ENCODE results near the gene ALKBH3.

The ALKBH3 gene

DNA sequence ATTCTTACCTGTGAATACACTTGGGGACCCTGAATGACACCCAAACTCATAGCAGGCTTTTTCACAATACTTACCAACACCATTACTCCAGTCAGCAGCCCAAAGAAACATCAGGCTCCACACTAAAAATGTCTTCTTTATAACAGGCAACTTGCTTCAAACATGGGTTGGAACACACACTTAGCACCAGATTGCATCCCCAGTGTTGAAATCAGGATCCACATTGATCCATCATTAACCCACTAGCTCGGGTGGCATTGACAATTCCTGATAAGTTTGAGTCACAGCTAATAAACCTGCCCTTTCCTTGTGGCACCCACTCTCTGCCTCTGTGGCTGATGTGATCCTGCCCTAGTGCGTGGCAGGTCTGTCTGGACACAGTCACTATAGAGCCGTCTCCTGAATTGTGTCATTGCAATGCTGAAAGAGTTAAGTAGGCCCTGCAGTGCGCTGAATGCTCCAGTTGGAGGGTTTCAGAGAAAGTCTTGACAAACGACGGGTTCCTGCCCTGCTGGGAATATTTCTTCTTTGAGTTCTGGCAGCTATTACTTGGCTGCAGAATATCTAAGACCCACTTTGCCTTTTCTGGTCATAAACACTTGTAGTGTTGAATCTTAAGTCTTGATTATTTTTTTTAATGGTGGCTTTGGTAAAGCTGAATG lies 42.2 kb downstream of the ALKBH3 start:
- no peak for DNase-seq (ENCODE audit: low read depth)

DNA sequence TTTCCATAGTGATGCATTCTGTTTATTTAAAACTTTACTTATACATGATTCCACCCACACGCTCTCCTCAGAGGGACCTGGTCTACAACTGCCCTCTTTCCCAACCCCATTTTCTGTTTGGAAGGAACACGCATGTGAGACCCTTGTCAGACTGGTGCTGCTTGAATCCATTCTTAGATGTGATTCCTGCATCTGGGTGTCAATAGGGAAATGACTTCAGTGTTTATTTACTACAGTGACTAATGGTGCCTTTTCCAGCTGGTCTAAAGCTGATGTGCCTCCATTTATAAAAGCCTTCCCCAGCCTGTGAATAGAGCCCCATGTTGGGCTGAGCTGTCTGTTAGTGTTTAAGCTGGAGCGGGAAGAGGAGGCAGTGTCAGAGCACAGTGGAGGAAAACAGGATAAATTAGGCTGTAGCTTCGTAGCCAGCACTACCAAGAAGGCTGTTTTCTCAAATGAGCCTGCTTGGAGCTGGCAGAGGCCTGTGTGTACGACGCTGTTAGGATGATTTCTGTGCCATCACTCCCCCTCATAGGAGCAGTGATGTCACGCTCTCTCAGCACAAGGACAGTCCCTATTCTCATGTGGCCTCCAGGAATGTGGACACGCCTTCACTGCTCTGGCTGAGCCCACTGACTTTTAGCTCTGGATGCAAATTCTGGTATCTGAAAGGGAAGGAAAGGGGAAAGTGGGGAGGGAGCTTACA lies 42.9 kb downstream of the ALKBH3 start:
- no peak for DNase-seq (ENCODE audit: low read depth)

DNA sequence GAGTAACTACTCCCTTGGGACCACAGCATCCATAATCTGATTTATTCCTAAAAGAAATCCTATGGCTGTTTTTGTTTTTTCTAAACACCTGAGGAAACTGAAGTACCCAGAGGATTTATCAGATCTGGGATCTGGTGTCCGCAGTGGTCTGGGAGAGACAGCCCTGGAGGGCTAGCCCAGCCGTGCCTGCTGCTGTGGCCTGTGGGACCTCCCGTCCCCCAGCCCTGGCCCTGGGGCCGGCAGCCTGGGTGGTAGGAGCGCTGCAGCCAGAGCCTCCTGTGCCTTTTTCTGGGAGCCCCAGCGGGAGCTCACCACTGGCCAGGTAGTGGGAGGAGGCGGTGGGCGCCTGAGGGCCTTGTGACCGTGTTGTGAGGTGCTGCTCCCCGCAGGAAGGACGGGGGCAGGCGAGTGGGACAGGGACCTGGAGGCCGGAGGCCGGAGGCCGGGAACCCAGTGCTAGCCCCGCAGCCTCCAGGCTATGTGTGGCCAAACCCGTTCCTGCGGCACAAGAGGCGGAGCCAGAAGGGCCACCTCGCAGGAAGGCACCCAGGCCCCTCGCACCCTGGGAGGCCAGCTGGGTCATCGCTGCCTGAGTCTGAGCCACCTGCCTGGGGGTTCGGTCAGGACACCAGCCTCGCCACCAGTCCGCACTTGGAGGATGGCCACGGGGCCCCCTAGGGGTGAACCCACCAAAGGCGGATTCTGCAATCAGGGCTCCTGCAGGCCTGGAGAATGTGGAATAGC lies 43.7 kb downstream of the ALKBH3 start:
- DNase-seq (ENCODE audit: low read depth): no peak

DNA sequence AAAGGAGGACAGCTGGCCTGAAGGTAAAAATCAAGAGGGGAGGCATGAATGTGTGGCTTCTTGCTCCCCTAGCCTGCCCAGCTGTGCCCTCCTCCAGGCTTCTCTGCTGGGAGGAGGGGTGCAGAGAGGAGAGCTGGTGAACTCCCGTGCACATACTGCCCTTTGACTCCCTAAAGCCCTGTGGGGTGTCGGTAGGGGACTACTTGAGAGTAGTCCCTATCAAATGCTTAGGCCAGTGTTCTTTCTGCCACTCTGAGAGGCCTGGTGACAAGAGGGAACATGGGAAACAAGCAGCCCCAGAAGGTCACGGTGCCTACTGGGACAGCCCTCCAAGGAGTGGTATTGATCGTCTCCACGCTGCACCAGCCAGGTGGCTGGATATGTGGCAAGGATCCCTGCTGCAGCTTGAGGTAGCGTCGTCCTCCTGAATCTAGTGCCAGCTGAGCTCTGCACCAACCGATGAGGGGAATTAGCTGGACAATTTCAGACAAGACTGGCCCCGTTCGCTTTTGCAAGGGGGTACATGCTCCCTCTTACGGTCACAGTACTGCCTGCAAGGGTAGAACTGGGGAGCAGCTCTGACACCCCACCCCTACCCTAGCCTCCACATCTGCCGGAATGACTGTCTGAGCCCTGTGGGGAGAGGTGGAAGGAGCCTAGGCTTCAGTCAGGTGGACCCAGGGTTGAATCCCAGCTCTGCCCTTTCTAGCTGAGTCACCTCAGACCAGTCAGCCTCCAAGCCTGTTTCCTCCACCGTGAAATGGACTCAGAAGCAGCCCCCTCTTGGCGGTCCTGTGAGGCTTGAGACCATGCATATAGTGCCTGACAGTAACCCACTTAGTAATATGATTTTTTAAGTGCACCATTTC lies 44.7 kb downstream of the ALKBH3 start:
- no peak for DNase-seq (ENCODE audit: low read depth)

DNA sequence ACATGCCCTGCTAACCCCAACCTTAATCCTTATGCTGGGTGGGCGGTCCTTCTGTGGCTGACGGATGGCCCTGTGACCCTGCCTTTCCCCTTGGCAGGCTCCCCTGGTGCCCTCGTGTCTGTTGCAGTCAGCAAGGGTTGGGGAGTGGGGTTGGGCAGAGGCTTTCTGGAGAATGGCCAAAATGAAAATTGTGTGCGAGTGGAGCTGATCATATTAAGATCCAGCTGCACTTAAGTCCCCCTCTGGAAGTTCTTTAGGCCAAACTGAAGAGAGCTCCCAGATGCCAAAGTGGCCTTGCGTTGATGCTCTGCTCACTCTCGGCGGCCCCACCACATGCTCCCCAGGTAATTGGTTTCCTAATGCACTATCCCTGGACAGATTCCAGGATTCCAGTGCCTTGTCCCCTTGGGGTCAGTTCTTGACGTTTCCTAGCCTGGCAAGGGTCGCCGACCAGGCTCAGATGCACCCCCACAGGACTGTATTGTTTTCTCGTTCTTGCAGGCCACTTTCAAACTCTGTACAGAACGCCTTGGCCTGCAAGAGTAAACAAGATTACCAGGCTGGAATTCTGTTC lies 45.4 kb downstream of the ALKBH3 start:
- no peak for DNase-seq (ENCODE audit: low read depth)

DNA sequence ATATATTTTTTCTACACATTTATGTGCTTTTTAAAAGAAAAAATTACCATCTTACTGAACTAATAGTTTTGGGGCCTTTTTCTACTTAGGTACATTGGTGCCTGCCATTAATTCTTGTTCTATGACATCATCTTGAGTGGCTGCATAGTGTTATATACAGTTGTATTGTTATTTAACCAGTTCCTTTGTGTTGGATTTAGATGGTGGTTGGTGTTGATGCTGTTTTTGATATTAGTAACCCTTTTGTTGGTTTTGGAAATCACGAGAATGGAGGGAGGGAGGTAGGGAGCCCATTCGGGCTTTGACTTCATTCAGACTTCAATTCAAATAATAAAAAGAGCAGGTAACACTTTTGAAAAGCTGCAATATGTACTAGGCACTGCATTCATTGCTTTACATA lies 46.4 kb downstream of the ALKBH3 start:
- no peak for DNase-seq (ENCODE audit: low read depth)

DNA sequence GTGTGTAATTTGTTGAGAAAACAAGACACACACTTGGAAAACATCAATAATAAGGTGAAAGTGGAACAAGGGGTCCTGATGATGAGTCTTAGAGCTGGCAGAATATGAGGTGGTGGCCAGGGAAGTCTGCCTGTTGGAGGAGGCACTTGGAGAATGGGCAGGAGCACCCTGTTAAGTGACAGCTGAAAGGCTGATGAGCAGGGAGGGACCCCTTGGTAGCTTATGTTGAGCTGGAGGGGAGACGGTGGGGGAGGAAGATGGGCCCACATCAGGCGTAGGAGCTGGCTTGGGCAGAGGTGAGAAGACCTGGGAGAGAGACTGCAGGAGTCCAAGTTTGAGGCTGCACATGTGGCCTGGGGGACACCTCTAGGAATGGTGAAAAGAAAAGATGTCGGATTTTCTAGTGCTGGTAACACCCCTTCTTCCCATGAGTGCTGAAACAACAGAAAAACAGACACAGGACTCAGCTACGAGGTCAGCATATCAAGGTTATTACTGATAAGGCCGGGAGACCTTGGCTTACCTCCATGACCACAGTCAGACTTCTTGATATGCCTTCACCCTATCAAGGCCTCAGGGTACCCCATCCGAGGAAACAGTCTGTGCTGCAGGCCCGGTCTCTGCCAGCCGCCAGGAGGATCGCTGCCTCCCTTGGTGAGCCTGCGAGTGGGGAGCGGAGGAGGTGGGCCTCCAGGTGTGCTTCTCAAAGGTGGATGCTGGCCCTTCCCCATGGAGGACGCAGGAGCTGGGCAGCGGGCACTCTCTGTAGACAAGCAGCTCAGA lies 47.5 kb downstream of the ALKBH3 start:
- DNase-seq (ENCODE audit: low read depth): no peak

DNA sequence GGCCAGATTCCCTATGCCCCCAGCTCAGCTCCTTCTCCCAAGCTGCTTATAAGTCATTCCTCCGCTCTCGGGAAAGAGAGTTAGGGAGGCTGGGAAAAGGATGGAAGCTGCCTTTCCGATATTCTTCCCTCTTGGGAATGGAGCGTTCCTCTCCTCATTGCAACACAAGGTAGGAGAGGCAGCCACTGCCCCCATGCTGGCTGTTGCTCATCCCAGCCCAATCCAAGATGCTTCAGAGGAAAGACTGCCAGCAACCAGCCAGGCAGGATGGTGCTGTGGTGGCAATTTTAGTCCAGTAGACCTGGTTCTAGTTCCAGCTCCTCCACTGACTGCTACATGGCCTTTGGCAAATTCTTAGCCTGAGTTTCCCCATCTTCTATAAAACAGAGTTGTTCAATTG lies 48.1 kb downstream of the ALKBH3 start:
- DNase-seq (ENCODE audit: low read depth): no peak

DNA sequence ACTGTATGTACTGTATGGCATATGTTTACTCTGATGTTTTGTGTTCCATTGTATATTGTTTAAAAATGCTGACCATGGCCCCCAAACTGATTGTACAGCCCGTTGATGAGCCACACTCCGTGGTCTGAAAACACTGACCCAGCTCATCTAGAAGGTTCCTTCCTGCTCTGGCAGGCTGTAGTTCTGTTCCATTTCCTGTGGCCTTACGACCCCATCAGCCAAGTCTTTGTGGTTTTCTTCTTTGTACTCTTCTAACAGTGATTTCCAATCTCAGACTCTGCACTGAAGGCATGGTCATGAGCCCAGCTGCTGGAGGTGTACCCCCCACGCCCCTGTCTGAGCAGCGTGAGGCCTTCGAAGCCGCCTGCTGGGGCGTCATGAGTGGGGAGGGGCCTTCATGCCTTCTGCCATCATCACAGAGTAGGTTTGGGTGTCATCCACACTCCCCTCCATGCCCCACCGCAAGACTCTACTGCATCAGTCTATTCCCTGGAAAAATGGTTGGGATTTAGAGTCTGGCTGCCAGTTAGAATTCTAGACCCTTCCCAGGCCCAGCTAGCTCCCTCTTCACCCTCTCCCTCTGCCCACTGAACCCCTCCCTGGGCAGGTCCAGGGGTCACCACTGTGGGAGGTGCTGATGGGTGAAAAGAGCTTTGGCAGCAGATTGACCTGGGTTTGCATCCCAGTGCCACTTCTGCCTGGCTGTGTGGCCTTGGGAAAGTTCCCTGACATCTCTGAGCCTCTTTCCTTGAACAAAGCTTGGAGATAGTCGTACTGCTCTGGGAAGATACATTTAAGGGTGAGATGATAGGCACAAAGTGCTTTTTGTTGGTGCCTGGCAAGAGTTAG lies 50.5 kb downstream of the ALKBH3 start:
- DNase-seq (ENCODE audit: low read depth): no peak

DNA sequence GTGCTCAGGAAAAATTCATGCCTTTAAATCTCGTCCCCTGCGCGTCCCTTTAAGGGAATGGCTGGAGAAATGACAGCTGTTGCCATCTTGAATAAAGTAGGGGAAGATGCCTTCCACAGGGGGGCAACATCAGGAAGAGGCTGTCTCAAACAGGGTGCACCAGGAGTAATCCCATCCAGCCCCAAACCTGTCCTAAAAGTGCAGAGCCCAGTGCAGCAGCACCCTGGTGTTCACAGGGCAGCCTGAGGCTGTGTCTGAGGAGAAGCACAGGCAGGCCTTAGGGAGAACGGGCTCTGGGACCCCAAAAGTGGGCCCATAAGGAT lies 51.0 kb downstream of the ALKBH3 start:
- no peak for DNase-seq (ENCODE audit: low read depth)

DNA sequence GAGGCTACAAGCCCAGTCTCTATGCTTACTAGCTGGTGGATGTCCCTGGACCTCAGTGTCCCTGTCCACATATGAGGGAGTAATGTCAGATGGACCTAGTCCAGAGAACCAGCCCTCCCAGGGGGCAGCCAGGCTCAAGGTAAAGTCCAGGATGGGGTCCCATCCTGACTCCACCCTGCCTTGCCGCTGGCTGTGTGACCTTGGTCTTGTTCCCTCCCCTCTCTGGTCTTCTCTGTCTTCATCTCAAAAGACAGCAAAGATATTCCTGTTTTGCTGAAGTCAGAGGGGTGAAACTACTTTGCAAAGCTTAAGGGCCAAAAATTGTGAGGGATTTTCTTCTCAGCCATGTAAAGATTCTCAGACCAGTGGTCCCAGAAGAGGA lies 52.6 kb downstream of the ALKBH3 start:
- no peak for DNase-seq (ENCODE audit: low read depth)

DNA sequence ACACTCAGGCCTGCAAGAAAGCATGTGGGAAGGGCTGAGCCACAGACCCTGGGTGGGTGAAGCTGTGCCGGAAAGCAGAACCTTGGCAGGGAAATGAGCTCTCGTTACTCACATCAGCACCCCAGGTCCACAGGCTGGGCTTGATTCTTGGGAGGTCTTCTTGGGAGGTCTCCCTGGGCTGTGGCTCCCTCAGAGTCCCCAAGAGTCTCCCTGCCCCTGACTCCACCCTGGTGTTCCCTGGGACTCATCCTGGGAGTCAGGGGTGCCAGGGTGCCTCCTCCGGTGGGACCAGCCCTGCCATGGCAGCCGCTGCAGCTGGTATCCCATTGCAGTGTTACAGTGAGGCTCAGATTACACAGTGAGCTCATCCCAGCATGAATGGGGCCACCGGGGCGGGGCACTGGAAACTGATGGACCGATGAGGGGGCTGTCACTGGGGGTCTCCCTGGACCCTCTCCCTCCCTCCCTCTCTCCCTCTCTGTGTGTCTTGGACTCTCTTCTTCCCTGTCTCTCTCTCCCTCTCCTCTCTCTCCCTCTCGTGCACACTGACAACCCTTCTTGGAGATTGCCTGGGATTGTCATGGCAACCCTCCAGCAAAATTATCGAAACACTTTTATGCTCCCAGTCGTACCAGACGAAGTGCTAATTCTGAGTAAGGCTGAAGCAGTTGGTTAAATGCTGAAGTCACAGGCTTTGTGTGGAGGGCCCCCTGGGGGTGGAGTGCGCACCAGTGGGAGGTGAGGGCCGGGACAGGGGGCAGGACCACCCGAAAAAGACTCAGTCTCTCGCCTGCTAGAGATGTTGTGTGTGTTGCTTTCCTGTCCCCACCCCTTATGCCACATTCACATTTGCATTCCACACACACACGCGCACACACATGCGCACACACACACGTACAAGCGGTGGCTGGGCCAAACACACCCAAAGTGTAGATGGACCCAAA lies 53.2 kb downstream of the ALKBH3 start:
- no peak for DNase-seq (ENCODE audit: low read depth)

DNA sequence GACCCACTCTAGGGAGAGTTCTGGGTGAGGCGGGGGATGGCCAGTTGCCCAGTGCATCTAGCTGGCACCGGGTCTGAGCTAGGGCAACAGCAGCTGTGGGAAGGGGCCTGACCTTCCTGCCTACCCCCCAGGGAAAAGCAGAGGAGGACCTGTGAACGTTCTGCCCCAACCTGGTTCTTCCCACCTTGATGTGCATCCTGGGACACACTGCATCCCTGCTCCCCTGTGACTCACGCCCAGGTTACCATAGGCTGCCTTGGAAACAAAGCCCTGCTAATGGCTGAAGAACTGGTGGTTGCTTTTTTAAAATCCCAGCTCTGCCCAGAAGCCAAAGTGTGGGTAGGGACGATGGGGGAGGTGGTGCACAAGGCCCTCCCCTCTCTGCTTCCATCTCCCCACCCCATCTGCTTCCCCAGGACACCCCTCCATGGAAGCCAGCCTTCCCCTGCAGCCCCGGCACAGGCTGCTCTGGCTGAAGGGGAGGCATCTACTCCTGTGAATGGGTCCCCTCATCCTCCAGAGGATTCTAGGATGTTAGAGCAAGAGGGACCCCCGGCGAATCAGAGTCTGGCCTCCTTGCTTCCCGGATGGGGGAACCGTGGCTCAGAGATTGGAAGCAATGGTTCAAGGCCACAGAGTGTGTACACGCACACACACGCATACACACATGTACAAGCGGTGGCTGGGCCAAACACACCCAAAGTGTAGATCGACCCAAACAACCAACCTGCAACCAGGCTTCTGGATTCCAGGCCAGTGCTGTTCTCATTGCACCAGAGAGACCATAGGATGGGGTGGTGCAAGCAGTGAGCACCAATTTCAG lies 54.2 kb downstream of the ALKBH3 start:
- DNase-seq (ENCODE audit: low read depth): no peak

DNA sequence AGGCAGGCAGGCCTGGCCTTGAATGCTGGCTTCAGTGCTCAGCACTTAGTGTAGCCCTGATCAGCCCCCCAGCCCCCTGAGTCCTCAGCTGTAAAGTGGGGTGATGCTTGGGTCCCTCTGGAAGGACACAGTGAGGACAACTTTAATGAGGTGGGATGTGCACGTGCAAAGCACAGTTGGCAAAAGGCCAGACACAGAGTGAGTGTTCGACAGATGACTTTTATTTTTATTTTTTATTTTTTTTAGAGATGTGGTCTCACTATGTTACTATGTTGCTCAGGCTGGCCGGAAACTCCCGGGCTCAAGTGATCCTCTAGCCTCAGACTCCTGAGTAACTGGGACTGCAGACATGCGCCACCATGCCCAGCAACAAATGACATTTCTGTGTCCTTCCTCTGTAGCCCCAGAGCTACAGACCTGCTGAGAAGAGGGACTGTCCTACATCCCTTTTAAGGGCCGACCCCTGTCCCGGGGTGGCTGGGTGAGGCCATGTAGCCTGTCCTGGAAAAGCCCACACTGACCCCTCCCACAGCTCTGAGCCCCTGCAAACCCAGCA lies 54.9 kb downstream of the ALKBH3 start:
- DNase-seq (ENCODE audit: low read depth): no peak

DNA sequence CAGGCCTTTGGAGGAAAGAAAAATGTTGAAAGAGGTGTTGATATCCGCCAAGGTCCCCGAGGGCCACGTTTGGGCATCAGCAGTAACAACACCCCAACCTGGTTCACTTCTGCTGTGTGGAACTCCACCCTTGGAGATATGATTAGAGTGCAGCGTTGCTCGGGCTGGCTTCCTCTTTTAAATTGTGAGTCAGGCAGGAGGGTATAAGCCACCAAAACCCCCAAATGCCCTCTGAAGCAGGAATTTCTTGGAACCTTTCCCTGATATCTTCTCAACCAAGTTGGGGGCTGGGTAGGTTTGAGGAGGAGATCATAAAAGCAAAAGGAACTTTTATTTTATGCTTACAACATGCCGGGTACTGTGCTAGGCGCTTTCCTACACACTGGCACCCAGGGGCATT lies 55.4 kb downstream of the ALKBH3 start:
- no peak for DNase-seq (ENCODE audit: low read depth)

DNA sequence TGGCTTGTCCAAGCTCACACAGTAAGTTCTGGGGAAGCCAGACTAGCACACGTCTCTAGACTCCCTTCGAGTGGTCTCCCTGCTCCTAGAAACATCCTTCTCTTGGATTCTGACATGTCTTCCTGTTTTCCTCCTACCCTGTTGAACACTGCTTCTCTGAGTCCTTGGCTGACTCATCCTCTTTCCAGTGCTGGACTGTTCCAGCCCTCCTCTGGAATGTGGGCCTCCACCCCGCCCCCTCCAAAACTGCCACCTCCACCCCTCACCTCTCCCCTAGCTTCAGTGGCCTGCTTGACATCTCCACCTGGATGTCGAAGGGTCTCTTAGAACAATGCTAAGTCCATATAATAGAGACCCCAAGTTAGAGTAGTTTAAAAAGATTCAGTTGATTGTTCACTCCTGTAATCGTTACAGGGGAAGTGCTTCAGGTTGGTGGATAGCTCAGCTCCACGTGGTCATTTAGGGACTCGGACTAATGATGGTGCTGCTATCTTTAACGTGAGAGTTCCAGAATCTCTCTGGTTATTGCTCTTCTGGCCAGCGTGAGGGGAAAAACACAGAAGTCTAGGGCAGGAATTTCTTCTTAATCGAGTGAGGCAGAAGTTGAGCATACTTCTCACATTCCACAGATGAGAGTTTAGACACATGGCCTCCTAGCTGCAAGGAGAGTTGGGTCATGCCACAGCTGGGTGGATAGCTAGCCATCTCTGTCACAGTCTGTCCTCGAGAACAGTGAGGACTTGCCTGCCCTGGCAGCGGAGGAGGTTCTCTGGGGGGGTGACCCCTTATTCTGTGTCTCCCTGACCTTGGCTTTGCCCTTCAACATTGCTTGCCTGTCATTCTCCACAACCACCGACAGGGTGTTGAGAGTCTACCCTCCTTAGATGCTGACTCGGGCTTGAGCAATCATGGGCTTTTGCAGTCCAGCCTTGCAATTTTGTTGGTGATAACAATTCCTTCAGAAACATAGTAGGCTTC lies 57.1 kb downstream of the ALKBH3 start:
- no peak for DNase-seq (ENCODE audit: low read depth)
